Amniotic epithelial cell (primary cell): Measurements from ENCODE around the gene NOTUM.
"Not testable (repeated sequence)": the region's sequence is repeated elsewhere in the genome, so short reads cannot be mapped to it uniquely, and the experiment has no call there.

Experiments used
- DNase-seq: peaks from one replicate; pipeline ENCODE4 v3.0.0-alpha.2; 2010; ENCODE audit warnings: low read depth

Gene NOTUM

GRCh38 chr17:81957691-81958432 lies 3.1 kb downstream of the NOTUM start:
- DNase-seq: no peak

GRCh38 chr17:81956607-81957589 lies 4.1 kb downstream of the NOTUM start:
- DNase-seq: no peak

GRCh38 chr17:81955756-81956544 lies 5.0 kb downstream of the NOTUM start:
- no peak for DNase-seq

GRCh38 chr17:81955058-81955681 lies 5.8 kb downstream of the NOTUM start:
- DNase-seq: no peak

- no peak for DNase-seq
These were observed 6.6 kb downstream of the NOTUM start for GRCh38 chr17:81954131-81955057.

GRCh38 chr17:81953443-81953842 lies 7.5 kb downstream of the NOTUM start:
- not testable (repeated sequence) for DNase-seq

GRCh38 chr17:81952792-81953228 lies 8.2 kb downstream of the NOTUM start:
- DNase-seq: no peak

- DNase-seq: no peak
These were observed 9.0 kb downstream of the NOTUM start for GRCh38 chr17:81951785-81952684.

GRCh38 chr17:81950501-81950900 lies 10.5 kb downstream of the NOTUM start:
- no peak for DNase-seq

- no peak for DNase-seq
These were observed 12.2 kb downstream of the NOTUM start for GRCh38 chr17:81948635-81949378.

GRCh38 chr17:81947189-81947588 lies 13.8 kb downstream of the NOTUM start, which contains the start of gene MYADML2:
Gene MYADML2, minus strand, starts transcription at chr17:81947233. Its CDS starts 5,492 bp downstream, at chr17:81941741.
- DNase-seq: no peak

- no peak for DNase-seq
These were observed 16.1 kb downstream of the NOTUM start for GRCh38 chr17:81944858-81945257.

- no peak for DNase-seq
These were observed 18.8 kb downstream of the NOTUM start for GRCh38 chr17:81942167-81942553.

- no peak for DNase-seq
These were observed 19.4 kb downstream of the NOTUM start for GRCh38 chr17:81941484-81942166.

- no peak for DNase-seq
These were observed 20.2 kb downstream of the NOTUM start for GRCh38 chr17:81940538-81941483.

- no peak for DNase-seq
These were observed 21.1 kb downstream of the NOTUM start for GRCh38 chr17:81939881-81940385.

GRCh38 chr17:81939218-81939617 lies 21.8 kb downstream of the NOTUM start:
- no peak for DNase-seq
